Fibroblast of skin of abdomen (primary cell): Measurements from ENCODE around the gene IFT80.
A peak's percentile ranks its signal among the peaks of the same experiment; 100 is the strongest.
"Not testable (repeated sequence)": the region's sequence is repeated elsewhere in the genome, so short reads cannot be mapped to it uniquely, and the experiment has no call there.

ENCODE experiments used
- DNase-seq: peaks from one replicate; pipeline ENCODE4 v3.0.0-alpha.2; 2013

The IFT80 gene

GRCh38 chr3:160257606-160258005, 141.4 kb downstream of the IFT80 start:
- DNase-seq: no peak

DNA sequence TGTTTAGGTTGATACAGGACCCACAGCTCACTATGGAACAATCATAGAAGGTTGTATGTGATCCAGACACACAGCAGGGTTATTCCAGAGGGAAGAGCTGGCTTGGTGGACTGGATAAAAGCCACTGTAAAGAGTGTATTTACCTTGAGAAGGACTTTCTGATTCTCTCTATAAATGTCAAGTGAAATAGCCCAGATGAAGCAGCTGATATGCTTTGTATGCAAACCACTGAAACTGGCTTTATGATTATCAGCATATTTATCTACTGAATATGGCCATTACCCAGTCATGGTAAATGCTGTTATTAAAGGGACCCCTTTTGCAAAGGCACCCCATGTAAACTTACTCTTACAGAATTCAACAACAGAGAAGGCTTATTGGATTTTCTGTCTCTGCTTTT, 145.7 kb downstream of the IFT80 start:
- no peak for DNase-seq

GRCh38 chr3:160247766-160248165, 151.3 kb downstream of the IFT80 start:
- no peak for DNase-seq

- DNase-seq: peak; percentile 35
These were observed 153.7 kb downstream of the IFT80 start for GRCh38 chr3:160245261-160245800.

DNA sequence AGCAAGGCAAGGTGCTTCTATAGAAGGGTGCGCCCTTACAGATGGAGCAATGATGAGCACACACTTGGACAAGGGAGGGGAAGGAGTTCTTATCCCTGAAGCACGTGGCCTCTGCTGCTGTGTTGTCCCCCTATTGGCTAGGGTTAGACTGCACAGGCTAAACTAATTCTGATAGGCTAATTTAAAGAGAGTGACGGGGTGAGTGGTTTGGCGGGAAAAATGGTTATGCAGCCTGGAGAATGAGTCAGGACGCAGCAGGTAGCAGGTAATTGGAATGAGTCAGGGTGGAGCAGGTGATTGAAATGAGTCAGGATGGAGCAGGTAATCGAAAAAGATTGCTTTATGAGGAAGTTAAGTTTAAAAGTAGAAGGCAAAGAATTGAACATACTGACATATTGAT, 158.3 kb downstream of the IFT80 start:
- not testable (repeated sequence) for DNase-seq

GRCh38 chr3:160232014-160232413, 167.0 kb downstream of the IFT80 start:
- DNase-seq: no peak

GRCh38 chr3:160227419-160227818, 171.6 kb downstream of the IFT80 start:
- no peak for DNase-seq

DNA sequence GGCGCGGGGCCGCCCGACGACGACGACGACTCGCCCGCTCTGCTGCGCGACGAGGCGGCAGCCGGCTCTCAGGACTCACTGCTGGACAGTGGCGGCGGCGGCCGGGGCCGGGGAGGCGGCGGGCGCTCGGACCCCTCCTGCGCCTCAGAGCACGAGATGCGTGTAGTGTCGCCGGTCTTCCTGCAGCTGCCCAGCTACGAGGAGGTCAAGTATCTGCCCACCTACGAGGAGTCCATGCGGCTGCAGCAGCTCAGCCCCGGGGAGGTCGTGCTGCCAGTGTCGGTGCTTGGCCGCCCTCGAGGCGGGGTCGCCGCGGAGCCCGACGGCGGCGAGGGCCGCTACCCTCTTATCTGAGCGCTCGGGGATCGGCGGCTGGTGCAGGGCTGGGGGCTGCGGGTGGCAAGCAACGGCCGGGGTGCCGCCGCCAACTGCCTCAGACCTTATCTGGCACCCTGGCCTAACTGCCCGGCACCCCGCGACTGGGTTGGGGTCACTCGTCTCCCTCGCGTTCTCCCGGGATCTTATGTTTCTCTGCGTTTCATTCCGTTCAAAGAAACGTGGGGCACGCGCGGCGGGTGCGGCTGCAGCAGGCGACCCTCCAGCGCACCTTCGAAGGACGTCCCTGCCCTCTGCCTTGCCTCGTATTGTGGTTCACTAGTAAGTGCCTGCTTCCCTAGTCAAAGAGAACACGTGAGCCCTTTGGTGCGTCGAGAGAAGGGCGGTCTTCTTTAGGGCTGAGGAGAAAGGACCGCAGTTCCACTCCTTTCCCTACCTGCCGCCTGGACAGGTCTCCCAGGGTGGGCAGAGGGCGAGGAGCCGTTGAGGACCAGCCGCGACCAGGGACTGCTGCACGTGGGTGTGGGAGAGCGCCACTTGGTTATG, 172.8 kb downstream of the IFT80 start:
- no peak for DNase-seq

- DNase-seq: peak; percentile 36
These were observed 173.6 kb downstream of the IFT80 start, which contains the start of gene C3orf80 for GRCh38 chr3:160225176-160226025. C3orf80 (plus strand) TSS chr3:160225422; CDS start chr3:160225636, 214 bp downstream.

DNA sequence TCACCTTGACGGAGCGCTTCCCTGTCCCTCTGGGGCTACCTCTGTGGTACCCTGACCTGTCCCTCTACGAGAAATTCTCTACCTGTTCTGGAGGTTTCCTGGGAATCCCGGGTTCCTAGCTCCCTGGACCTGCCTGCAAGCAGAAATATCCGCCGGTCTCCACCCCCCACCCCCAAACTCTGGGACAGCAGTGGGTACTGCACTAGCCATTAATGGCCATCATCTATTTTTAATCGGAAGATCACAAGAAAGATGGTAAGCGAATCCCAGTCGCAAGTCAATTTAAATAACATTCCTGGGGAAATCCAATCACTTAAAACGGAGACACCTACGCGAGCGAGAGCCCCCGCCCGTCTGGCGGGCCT, 174.2 kb downstream of the IFT80 start:
- no peak for DNase-seq

GRCh38 chr3:160224256-160224655, 174.8 kb downstream of the IFT80 start:
- DNase-seq: no peak

DNA sequence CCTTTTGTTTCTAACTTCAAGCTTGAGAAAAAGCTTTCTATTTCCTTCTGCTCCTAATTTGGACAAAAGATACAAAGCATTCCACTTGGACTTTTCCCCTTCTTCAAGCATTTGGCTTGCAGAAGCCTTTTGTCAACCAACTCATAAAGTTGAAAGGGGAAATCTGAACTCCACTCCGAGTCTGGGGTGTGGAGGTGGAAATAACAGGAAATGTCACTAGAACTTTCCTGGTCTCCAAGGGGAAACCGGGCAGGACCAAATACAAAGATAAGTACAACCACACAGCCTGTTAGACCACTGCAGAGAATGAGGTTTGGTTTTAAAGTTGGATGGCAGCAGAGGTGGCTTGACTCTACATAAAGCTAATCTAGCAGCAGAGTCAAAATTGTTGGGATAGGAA, 178.0 kb downstream of the IFT80 start:
- DNase-seq: no peak

- no peak for DNase-seq
These were observed 179.0 kb downstream of the IFT80 start for GRCh38 chr3:160220038-160220437.

DNA sequence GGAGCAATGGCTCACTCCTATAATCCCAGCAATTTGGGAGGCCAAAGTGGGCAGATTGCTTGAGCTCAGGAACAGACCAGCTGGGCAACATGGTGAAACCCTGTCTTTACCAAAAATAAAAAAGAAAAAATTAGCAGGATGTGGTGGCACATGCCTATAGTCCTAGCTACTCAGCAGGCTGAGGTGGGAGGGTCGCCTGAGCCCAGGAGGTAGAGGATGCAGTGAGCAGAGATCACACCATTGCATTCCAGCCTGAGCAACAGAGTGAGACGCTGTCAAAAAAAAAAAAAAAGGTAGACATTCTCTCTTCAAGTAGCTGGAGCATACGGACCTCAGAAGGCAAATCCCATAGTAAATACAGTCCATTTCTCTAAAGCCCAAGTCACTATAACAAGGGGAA, 180.9 kb downstream of the IFT80 start:
- no peak for DNase-seq

DNA sequence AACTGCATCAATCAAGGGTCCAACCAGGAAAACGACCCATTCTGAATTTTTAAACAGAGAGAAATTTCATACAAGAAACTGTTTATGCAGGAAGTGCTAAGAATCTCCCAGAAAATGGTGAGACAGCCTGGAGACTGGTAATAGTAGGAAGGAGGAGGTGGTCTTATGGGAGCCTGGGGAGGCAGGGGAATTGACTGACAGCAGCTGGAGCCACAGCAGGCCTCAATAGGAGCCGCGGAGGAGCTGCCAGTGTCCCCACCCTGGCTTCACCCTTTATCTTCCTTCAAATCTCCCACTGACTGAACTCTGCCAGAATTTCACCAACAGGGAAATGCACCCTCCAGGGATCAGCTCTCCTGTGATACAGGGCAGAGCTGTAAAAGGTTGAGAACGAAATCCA, 181.3 kb downstream of the IFT80 start:
- DNase-seq: no peak

GRCh38 chr3:160213191-160213590, 185.8 kb downstream of the IFT80 start:
- DNase-seq: no peak

DNA sequence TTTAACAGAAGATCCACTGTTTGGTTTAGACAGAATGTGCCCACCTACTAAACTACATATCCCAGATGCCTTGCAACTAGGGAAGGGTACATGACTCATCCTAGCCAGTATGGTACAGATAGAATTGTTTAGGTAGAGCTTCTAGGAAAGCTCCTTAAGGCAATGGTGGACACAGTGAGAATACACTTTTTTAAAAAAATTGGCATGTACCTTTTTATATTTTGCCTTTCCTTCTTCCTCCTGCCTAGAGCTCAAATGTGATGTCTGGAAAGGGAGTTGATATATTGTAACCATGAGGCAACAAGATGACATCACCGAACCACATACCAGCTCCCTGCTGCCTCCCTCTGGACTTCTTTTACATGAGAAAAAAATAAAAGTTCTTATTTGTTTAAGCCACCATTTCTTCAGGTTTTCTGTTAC, 188.2 kb downstream of the IFT80 start:
- peak; percentile 62 for DNase-seq

DNA sequence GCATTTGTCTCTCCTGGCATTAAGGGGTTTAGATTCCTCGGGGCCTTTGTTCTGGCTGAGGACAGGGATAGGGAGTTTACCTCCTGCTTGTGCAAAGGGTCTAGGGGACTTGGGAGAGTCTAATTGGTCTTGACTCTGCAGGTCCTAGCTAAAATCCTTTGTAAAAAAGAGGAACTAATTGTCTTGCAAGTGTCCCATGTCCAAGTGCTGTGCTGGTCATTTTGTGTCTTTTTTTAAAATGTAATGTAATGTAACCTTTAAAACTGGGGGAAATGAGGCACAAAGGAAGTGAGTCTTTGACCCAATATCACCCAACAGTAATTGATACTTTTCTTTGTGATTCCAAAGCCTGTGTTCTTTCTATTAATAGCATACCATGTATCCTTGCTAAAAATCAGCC, 188.7 kb downstream of the IFT80 start:
- no peak for DNase-seq
